ENCODE data around the gene AP3M1.

DNA sequence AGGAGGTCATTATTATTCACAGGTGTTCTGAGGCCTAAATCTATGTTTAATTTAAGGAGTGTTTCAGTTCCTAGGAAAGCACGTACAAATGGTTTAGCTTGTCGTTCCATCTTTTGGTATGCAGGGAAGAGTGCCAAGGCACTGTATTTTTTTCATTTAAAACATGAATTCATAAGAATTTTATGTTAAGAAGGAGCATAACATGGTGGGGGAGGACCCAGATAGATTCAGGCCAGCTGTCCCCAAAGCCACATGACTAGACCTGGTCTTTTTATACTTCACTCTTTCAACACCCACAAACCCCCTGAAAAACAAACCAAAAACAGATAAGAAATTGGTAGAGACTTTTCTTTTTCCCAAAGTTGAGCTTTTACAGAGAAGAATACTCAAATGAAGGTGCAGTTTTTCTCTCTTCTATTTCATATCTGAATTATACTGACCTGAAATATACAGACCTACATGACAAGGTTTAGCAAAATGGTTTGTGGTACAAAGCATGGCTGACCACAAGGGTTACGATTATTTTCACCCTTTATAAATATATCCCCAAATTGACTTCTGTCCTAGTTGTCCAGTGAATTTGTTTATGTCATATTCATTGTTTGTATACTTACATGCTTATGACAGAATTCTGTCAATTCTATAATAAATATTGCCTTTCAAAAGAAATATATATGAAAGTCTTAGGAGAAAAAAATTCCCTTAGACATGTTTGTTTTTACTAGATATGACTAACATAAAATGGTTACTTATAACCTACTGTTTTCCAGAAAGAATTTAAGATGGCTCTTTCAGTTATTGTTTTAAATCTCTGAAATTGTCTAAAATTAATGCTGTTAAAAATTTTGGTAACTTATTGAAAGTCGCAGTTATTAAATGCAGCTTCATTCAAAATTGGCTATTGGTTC lies 71.3 kb downstream of the AP3M1 start:
- TF ChIP-seq, protein P1, sequence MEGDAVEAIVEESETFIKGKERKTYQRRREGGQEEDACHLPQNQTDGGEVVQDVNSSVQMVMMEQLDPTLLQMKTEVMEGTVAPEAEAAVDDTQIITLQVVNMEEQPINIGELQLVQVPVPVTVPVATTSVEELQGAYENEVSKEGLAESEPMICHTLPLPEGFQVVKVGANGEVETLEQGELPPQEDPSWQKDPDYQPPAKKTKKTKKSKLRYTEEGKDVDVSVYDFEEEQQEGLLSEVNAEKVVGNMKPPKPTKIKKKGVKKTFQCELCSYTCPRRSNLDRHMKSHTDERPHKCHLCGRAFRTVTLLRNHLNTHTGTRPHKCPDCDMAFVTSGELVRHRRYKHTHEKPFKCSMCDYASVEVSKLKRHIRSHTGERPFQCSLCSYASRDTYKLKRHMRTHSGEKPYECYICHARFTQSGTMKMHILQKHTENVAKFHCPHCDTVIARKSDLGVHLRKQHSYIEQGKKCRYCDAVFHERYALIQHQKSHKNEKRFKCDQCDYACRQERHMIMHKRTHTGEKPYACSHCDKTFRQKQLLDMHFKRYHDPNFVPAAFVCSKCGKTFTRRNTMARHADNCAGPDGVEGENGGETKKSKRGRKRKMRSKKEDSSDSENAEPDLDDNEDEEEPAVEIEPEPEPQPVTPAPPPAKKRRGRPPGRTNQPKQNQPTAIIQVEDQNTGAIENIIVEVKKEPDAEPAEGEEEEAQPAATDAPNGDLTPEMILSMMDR (IDR thresholded peaks at IDR 0.05) = no peak
- TF ChIP-seq EZH2 (IDR thresholded peaks at IDR 0.05) = no peak
- no peak for TF ChIP-seq EZH2phosphoT487 (IDR thresholded peaks at IDR 0.05)

All from neural progenitor cell (in vitro differentiated cells).